HEK293 (cell line): ENCODE results near the gene INPP5F.
A peak's percentile ranks its signal among the peaks of the same experiment; 100 is the strongest.

Source experiments
- BCL11A ChIP-seq: fragments of 450-650 bp; formaldehyde crosslinking; IDR thresholded peaks from 2 replicates; pipeline ENCODE4 v1.5.1; 2016; ENCODE audit warnings: low read depth, missing biosample characterization, missing genetic modification characterization
- CTCF ChIP-seq: fragments of 450-650 bp; formaldehyde crosslinking; IDR thresholded peaks from 2 replicates; pipeline ENCODE4 v1.5.1; 2016; ENCODE audit warnings: missing biosample characterization, missing genetic modification characterization
- EGR2 ChIP-seq: fragments of 450-650 bp; formaldehyde crosslinking; IDR thresholded peaks from 2 replicates; pipeline ENCODE4 v1.5.1; 2016; ENCODE audit warnings: low read depth, missing biosample characterization, missing genetic modification characterization
- FEZF1 ChIP-seq: fragments of 450-650 bp; formaldehyde crosslinking; IDR thresholded peaks from 2 replicates; pipeline ENCODE4 v1.5.1; 2016; ENCODE audit warnings: missing biosample characterization, missing genetic modification characterization
- HOXA7 ChIP-seq: sonication (generic); formaldehyde crosslinking; IDR thresholded peaks from 2 replicates; pipeline ENCODE4 v1.8.1; 2022; ENCODE audit warnings: missing genetic modification reagents, borderline replicate concordance
- KLF9 ChIP-seq: fragments of 450-650 bp; formaldehyde crosslinking; IDR thresholded peaks from 2 replicates; pipeline ENCODE4 v1.5.1; 2016; ENCODE audit warnings: missing biosample characterization, missing genetic modification characterization, low read depth
- PBX3 ChIP-seq: sonication (generic); formaldehyde crosslinking; IDR thresholded peaks from 2 replicates; pipeline ENCODE4 v1.8.1; 2022; ENCODE audit warnings: mild to moderate bottlenecking, moderate library complexity, missing genetic modification reagents
- PRDM2 ChIP-seq: fragments of 450-650 bp; formaldehyde crosslinking; IDR thresholded peaks from 2 replicates; pipeline ENCODE4 v1.5.1; 2016; ENCODE audit warnings: missing biosample characterization, missing genetic modification characterization, borderline replicate concordance
- SP7 ChIP-seq: fragments of 450-650 bp; formaldehyde crosslinking; IDR thresholded peaks from 2 replicates; pipeline ENCODE4 v1.5.1; 2016; ENCODE audit warnings: missing biosample characterization, missing genetic modification characterization
- YY1 ChIP-seq: fragments of 450-650 bp; formaldehyde crosslinking; IDR thresholded peaks from 2 replicates; pipeline ENCODE4 v1.5.1; 2018; ENCODE audit warnings: missing biosample characterization, missing genetic modification characterization
- ZBTB10 ChIP-seq: fragments of 450-650 bp; formaldehyde crosslinking; IDR thresholded peaks from 2 replicates; pipeline ENCODE4 v1.5.1; 2016; ENCODE audit warnings: missing biosample characterization, missing genetic modification characterization
- ZFP41 ChIP-seq: fragments of 450-650 bp; formaldehyde crosslinking; IDR thresholded peaks from 2 replicates; pipeline ENCODE4 v1.5.1; 2016; ENCODE audit warnings: missing biosample characterization, missing genetic modification characterization, borderline replicate concordance
- ZNF223 ChIP-seq: fragments of 450-650 bp; formaldehyde crosslinking; IDR thresholded peaks from 2 replicates; pipeline ENCODE4 v1.5.1; 2016; ENCODE audit warnings: missing biosample characterization, missing genetic modification characterization
- ZNF26 ChIP-seq: fragments of 450-650 bp; formaldehyde crosslinking; IDR thresholded peaks from 2 replicates; pipeline ENCODE4 v1.5.1; 2016; ENCODE audit warnings: missing biosample characterization, missing genetic modification characterization
- ZNF354C ChIP-seq: fragments of 450-650 bp; formaldehyde crosslinking; IDR thresholded peaks from 2 replicates; pipeline ENCODE4 v1.5.1; 2016; ENCODE audit warnings: missing biosample characterization, missing genetic modification characterization, low read depth, borderline replicate concordance
- ZNF362 ChIP-seq: fragments of 450-650 bp; formaldehyde crosslinking; IDR thresholded peaks from 2 replicates; pipeline ENCODE4 v1.5.1; 2016; ENCODE audit warnings: missing biosample characterization, missing genetic modification characterization
- ZNF404 ChIP-seq: fragments of 450-650 bp; formaldehyde crosslinking; IDR thresholded peaks from 2 replicates; pipeline ENCODE4 v1.5.1; 2017; ENCODE audit warnings: missing biosample characterization, missing genetic modification characterization
- ZNF416 ChIP-seq: fragments of 450-650 bp; formaldehyde crosslinking; IDR thresholded peaks from 2 replicates; pipeline ENCODE4 v1.5.1; 2016; ENCODE audit warnings: missing biosample characterization, missing genetic modification characterization
- ZNF561 ChIP-seq: fragments of 450-650 bp; IDR thresholded peaks from 2 replicates; pipeline ENCODE4 v1.5.1; 2018; ENCODE audit warnings: missing biosample characterization, missing genetic modification characterization, borderline replicate concordance
- ZNF747 ChIP-seq: fragments of 450-650 bp; formaldehyde crosslinking; IDR thresholded peaks from 2 replicates; pipeline ENCODE4 v1.5.1; 2016; ENCODE audit warnings: missing biosample characterization, missing genetic modification characterization
- ZSCAN16 ChIP-seq: fragments of 450-650 bp; formaldehyde crosslinking; IDR thresholded peaks from 2 replicates; pipeline ENCODE4 v1.5.1; 2016; ENCODE audit warnings: missing biosample characterization, missing genetic modification characterization
- ZXDB ChIP-seq: fragments of 450-650 bp; formaldehyde crosslinking; IDR thresholded peaks from 2 replicates; pipeline ENCODE4 v1.5.1; 2016; ENCODE audit warnings: missing biosample characterization, missing genetic modification characterization
- TF ChIP-seq, protein P1 (sequence below): fragments of 450-650 bp; formaldehyde crosslinking; IDR thresholded peaks from 2 replicates; pipeline ENCODE4 v1.5.1; 2016; ENCODE audit warnings: missing biosample characterization, missing genetic modification characterization

Gene INPP5F

DNA sequence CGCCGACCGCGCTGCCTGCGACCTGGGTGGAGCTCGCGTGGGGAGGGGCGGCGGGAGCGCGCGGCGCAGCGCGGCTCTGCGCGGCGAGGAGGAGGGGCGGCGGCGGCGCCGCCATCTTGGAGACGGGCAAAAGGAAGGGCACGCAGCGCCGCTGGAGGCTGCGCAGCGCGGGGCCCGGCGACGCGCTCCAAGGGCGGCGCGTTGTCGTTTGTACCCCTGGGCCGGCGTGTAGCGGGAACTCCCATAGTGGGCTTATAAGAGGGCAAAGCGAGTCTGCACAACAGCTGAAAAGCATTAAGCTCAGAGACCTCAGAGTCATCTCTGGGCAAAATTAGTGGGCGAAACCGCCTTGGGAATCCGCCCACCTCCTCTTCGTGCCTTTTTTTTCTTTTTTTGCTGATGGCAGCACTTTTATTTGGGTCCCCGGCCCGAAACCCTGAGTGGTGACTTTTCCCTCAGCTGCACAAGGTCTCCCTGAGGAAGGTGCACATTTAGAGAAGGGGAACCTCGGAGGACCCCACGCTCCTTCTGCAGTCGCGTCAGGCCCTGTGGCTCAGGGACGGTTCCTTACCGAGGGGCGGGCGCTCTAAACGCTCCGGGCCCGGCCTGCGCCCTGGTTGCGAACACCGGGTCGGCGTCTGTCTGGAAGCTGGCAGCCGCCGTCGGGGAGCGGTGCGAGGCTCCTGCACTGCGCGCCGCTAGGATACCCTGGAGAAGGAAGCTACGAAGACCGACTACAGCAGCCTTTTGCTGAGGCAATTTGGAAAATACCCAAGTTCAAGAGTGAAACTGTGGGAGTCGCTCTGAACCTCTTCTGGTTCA lies 147.2 kb downstream of the INPP5F start (continued):
- TF ChIP-seq SP7 (tag by site-specific recombination) (peak; percentile 54), ZSCAN16 (tag by site-specific recombination) (no peak), CTCF (tag by site-specific recombination) (0 out of 2 replicates have a peak, but pooled peaks have one; percentile 20), KLF9 (tag by site-specific recombination) (peak; percentile 58; the same call in 1 of the 2 replicates), ZFP41 (tag by site-specific recombination) (no peak), ZBTB10 (tag by site-specific recombination) (0 out of 2 replicates have a peak, but pooled peaks have one; percentile 22), EGR2 (peak; percentile 38; the same call in 1 of the 2 replicates), ZNF747 (tag by site-specific recombination) (no peak), ZNF561 (peak; percentile 92), ZXDB (tag by site-specific recombination) (peak; percentile 93), FEZF1 (tag by site-specific recombination) (no peak), ZNF404 (tag by site-specific recombination) (no peak), ZNF354C (tag by site-specific recombination) (no peak), ZNF223 (tag by site-specific recombination) (no peak), ZNF416 (tag by site-specific recombination) (no peak), BCL11A (tag by site-specific recombination) (no peak), YY1 (tag by site-specific recombination) (peak; percentile 90), HOXA7 (CRISPR knock-in tag) (no peak), PRDM2 (tag by site-specific recombination) (no peak), PBX3 (CRISPR knock-in tag) (peak; percentile 95), ZNF26 (tag by site-specific recombination) (no peak), ZNF362 (tag by site-specific recombination) (no peak)
- TF ChIP-seq, protein P1, sequence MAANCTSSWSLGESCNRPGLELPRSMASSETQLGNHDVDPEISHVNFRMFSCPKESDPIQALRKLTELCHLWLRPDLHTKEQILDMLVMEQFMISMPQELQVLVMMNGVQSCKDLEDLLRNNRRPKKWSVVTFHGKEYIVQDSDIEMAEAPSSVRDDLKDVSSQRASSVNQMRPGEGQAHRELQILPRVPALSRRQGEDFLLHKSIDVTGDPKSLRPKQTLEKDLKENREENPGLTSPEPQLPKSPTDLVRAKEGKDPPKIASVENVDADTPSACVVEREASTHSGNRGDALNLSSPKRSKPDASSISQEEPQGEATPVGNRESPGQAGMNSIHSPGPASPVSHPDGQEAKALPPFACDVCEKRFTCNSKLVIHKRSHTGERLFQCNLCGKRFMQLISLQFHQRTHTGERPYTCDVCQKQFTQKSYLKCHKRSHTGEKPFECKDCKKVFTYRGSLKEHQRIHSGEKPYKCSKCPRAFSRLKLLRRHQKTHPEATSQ (tag by site-specific recombination): no peak
